ENCODE measurements around the gene PATJ. TPM values are rescaled to one million over a fixed set of nuclear protein-coding genes. Genes with fewer than 3 reads are reported as not detected.

PATJ gene
- total RNA-seq, 2 donors from 2014 or later, result 47.8 to 64.5 TPM

DNA sequence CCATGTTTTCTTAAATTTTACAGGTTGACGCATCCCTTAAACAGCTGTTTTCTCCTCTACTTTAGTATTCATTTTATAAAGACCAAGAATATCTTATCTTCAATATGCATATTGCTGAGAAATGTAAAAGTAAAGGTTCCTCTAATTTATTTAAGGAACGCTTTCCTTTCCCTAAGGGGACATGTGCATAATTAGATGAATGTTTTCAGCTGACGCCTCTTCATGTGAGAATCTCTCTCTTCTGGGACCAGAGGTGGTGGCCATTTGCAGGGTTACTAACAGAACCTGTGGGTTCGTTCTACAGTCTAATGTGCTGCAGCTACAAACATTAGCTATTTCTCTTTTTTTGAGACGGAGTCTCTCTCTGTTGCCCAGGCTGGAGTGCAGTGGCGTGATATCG is 304.6 kb downstream of the PATJ start:
- no peaks in the 10 kb centered on the region for H3K4me1 ChIP-seq (ENCODE audit: control insufficient read depth in 1 of 2, low read depth in 2 of 2)
- no peak overlapping the region for H3K27ac ChIP-seq
- H3K9me3 ChIP-seq, result no peaks in the 10 kb centered on the region
- H3K4me3 ChIP-seq, result no peak overlapping the region
- ATAC-seq (ENCODE audit: insufficient number of reproducible peaks, low FRiP score, low read depth) (no peak), DNase-seq (ENCODE audit: low spot score) (no peak)
- no peaks in the 10 kb centered on the region for H3K36me3 ChIP-seq
- H3K27me3 ChIP-seq (replicated peaks; ENCODE audit: insufficient read depth), result no peaks in the 10 kb centered on the region
- TF ChIP-seq, protein P1, sequence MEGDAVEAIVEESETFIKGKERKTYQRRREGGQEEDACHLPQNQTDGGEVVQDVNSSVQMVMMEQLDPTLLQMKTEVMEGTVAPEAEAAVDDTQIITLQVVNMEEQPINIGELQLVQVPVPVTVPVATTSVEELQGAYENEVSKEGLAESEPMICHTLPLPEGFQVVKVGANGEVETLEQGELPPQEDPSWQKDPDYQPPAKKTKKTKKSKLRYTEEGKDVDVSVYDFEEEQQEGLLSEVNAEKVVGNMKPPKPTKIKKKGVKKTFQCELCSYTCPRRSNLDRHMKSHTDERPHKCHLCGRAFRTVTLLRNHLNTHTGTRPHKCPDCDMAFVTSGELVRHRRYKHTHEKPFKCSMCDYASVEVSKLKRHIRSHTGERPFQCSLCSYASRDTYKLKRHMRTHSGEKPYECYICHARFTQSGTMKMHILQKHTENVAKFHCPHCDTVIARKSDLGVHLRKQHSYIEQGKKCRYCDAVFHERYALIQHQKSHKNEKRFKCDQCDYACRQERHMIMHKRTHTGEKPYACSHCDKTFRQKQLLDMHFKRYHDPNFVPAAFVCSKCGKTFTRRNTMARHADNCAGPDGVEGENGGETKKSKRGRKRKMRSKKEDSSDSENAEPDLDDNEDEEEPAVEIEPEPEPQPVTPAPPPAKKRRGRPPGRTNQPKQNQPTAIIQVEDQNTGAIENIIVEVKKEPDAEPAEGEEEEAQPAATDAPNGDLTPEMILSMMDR (IDR thresholded peaks at IDR 0.05), result no peak

DNA sequence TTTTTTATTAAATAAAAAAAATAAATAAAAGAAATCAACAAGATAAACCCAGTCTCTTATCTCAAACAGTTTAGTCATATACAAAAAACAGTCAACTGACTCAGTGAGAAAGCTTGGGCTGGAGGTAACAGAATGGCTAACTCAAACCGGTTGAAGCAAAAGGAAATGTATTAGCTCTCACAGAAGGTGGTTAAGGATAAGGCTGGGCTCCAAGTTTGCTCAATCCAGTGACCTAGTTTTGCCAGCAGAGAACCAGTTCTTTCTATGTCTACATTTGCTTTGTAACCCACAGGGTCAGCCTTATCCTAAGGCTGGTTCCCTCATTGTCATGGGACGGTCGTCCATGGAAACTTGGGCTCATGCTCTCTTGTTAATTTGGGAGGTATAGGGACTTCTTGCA is 307.9 kb downstream of the PATJ start:
- ATAC-seq (ENCODE audit: insufficient number of reproducible peaks, low FRiP score, low read depth) (no peak), DNase-seq (ENCODE audit: low spot score) (no peak)
- H3K4me3 ChIP-seq, result no peak overlapping the region
- no peaks in the 10 kb centered on the region for H3K9me3 ChIP-seq
- TF ChIP-seq, protein P1 (IDR thresholded peaks at IDR 0.05), result no peak
- H3K36me3 ChIP-seq, result no peaks in the 10 kb centered on the region
- H3K27me3 ChIP-seq (replicated peaks; ENCODE audit: insufficient read depth), result no peaks in the 10 kb centered on the region
- H3K27ac ChIP-seq, result no peak overlapping the region
- no peaks in the 10 kb centered on the region for H3K4me1 ChIP-seq (ENCODE audit: control insufficient read depth in 1 of 2, low read depth in 2 of 2)

DNA sequence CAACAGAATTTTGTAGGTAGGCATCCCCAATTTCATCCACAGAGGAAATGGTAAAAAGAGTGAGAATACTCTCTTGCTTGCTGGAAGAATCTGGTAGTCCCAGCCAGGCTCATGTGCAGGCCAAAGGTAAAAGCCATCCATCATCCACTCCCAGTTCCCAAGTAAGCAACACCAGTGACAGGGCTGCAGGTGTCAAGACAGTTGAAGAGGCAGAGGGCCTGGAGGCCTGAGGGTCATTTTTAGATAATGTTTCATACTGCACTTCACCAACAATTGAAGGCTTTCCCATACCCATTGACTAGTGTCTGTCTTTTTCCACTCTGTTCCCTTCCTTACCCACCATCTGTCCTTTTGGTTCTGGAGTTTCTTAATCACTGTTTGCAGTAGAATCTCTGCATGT is 310.7 kb downstream of the PATJ start:
- H3K4me1 ChIP-seq (ENCODE audit: control insufficient read depth in 1 of 2, low read depth in 2 of 2), result no peaks in the 10 kb centered on the region
- DNase-seq (ENCODE audit: low spot score) (no peak), ATAC-seq (ENCODE audit: insufficient number of reproducible peaks, low FRiP score, low read depth) (no peak)
- H3K36me3 ChIP-seq, result no peaks in the 10 kb centered on the region
- no peak overlapping the region for H3K27ac ChIP-seq
- H3K9me3 ChIP-seq, result no peaks in the 10 kb centered on the region
- no peak overlapping the region for H3K4me3 ChIP-seq
- TF ChIP-seq, protein P1 (IDR thresholded peaks at IDR 0.05), result no peak
- no peaks in the 10 kb centered on the region for H3K27me3 ChIP-seq (replicated peaks; ENCODE audit: insufficient read depth)

- TF ChIP-seq, protein P1 (IDR thresholded peaks at IDR 0.05), result no peak
- H3K9me3 ChIP-seq, result no peaks in the 10 kb centered on the region
- H3K27ac ChIP-seq, result no peak overlapping the region
- H3K4me1 ChIP-seq (ENCODE audit: control insufficient read depth in 1 of 2, low read depth in 2 of 2), result no peaks in the 10 kb centered on the region
- no peak overlapping the region for H3K4me3 ChIP-seq
- H3K36me3 ChIP-seq, result no peaks in the 10 kb centered on the region
- no peak for ATAC-seq (ENCODE audit: insufficient number of reproducible peaks, low FRiP score, low read depth)
- no peak for DNase-seq (ENCODE audit: low spot score)
- H3K27me3 ChIP-seq (replicated peaks; ENCODE audit: insufficient read depth), result no peaks in the 10 kb centered on the region
Measured at GRCh38 chr1:62054188-62054587, 311.9 kb downstream of the PATJ start.

GRCh38 chr1:62057230-62057629 is 314.9 kb downstream of the PATJ start:
- Histone ChIP-seq H3K9me3 (no peaks in the 10 kb centered on the region), H3K4me3 (no peak overlapping the region), H3K27me3 (replicated peaks; ENCODE audit: insufficient read depth) (no peaks in the 10 kb centered on the region), H3K36me3 (no peaks in the 10 kb centered on the region), H3K4me1 (ENCODE audit: control insufficient read depth in 1 of 2, low read depth in 2 of 2) (no peaks in the 10 kb centered on the region), H3K27ac (no peak overlapping the region)
- TF ChIP-seq, protein P1 (IDR thresholded peaks at IDR 0.05), result no peak
- no peak for DNase-seq (ENCODE audit: low spot score)
- ATAC-seq (ENCODE audit: insufficient number of reproducible peaks, low FRiP score, low read depth), result no peak

All from thoracic aorta (tissue), 2 donors.